Small intestine (tissue), 7 donors: ENCODE data around the gene KLK4. TPM values are rescaled to one million over a fixed set of nuclear protein-coding genes. Genes with fewer than 3 reads are reported as not detected.

ENCODE experiments used
- DNase-seq, 2 donors: peaks; one replicate each; pipeline versions ENCODE4 v3.0.0 to v3.0.0-alpha.2; 2013
- FAIRE-seq: peaks from 2 replicates; lab custom pipeline; 2012; peaks lifted over from hg19 to GRCh38; lab: Jason Lieb, UNC
- H3K27ac ChIP-seq, 3 donors: one replicate each; pipeline ENCODE4 v1.5.1; 2013; ENCODE audit warnings: low read length in 2 of 3, mild to moderate bottlenecking in 2 of 3, control low read depth in 1 of 3, inconsistent platforms in 1 of 3, low read depth in 1 of 3, moderate library complexity in 1 of 3
- H3K27me3 ChIP-seq, 3 donors: one replicate each; pipeline ENCODE4 v1.6.1; 2013; ENCODE audit warnings: low read length in 3 of 3, inconsistent platforms in 1 of 3; ENCODE audit not compliant: control insufficient read depth in 3 of 3, insufficient read depth in 3 of 3
- H3K36me3 ChIP-seq, 3 donors: one replicate each; pipeline ENCODE4 v1.6.1; 2013; ENCODE audit warnings: low read length in 3 of 3, inconsistent platforms in 1 of 3, low read depth in 1 of 3, mild to moderate bottlenecking in 1 of 3, moderate library complexity in 1 of 3; ENCODE audit not compliant: control insufficient read depth in 3 of 3, insufficient read depth in 2 of 3
- H3K4me1 ChIP-seq, 3 donors: one replicate each; pipeline ENCODE4 v1.6.1; 2013; ENCODE audit warnings: low read length in 2 of 3, inconsistent platforms in 1 of 3, low read depth in 1 of 3, mild to moderate bottlenecking in 1 of 3, moderate library complexity in 1 of 3; ENCODE audit not compliant: control insufficient read depth in 3 of 3, insufficient read depth in 2 of 3
- H3K4me3 ChIP-seq, 3 donors: one replicate each; pipeline ENCODE4 v1.5.1; 2013; ENCODE audit warnings: low read length in 3 of 3, control low read depth in 1 of 3, inconsistent platforms in 1 of 3, low read depth in 1 of 3, mild to moderate bottlenecking in 1 of 3, moderate library complexity in 1 of 3
- H3K9me3 ChIP-seq, 2 donors: one replicate each; pipeline ENCODE4 v1.6.1; 2013; ENCODE audit warnings: low read depth in 1 of 2, low read length in 1 of 2; ENCODE audit not compliant: control insufficient read depth in 2 of 2, insufficient read depth in 1 of 2
- WGBS, 3 donors: extraction: QIAGEN DNeasy Blood & Tissue Kit; methylation state at CpG; one replicate each; pipeline ENCODE4 v1.1.7; 2013; 5-methylcytosine and 5-hydroxymethylcytosine counted together
- polyA plus RNA-seq, 4 donors: library from polyadenylated mRNA; stranded (reverse) in 3 of 4; unstranded in 1 of 4; fragments of 200-250 nt in 3 of 4; fragments of 120-200 nt in 1 of 4; gene quantifications; one replicate each; pipeline versions ENCODE4 v1.2.1 to v1.2.3, GENCODE V29; 2013
- donor health status: healthy with polysubstance abuse.
- donor health status: control.
- donor health status: control.
- donor health status: Bipolar disorder and iron deficiency.
- donor health status: healthy.

Gene KLK4
- polyA plus RNA-seq, 4 donors = not detected

DNA sequence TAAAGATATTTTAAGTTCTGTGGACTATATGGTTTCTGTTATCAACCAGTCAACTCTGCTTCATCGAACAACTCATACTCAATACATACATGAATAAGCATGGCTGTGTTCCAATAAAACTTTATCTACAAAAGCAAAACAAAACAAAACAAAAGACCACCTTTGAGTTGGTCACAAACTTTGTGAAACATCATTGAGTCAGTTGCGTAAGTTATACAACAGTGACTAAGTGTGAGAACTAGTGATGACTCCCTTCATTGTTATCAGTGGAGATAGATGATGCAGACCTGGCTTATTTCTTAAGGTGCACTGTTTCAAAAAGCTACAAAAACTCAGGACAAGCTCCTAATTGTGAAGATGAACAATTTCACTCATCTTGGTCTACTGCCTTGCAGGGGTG, 14.5 kb upstream of the KLK4 start:
- Histone ChIP-seq H3K4me3 (no peak overlapping the region), H3K27me3 (peaks cover 0 to 3% (median 0%) of the 10 kb centered on the region in 3 donors), H3K4me1 (no peaks in the 10 kb centered on the region), H3K36me3 (no peaks in the 10 kb centered on the region), H3K27ac (no peak overlapping the region), H3K9me3 (no peaks in the 10 kb centered on the region)
- 64 to 86% (median 72%) methylated on average over 2 of the region's 2 CpGs for WGBS, 3 donors
- DNase-seq (no peak), FAIRE-seq (no peak)

DNA sequence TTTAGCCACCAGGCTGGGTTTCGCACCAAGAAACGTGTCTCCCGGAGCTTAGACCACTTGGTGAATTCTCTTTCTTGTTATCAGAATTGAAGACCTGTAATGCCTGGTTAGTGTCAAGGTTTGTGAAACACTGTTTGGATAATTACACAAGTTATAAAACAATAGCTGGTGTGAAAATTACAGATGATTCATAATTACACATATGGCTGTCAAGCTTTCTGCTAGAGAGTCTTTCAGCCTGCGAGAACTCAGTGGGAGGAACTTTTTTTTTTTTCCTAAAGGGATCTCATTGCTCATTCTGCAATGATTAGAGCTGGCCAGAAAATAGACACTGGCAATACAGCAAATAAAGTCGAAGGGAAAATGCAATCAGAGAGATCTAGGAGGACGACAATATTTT, 13.4 kb upstream of the KLK4 start:
- DNase-seq (no peak), FAIRE-seq (no peak)
- Histone ChIP-seq H3K4me3 (no peak overlapping the region), H3K27ac (no peak overlapping the region), H3K36me3 (no peaks in the 10 kb centered on the region), H3K4me1 (no peaks in the 10 kb centered on the region), H3K27me3 (peaks cover 0 to 3% (median 1%) of the 10 kb centered on the region in 3 donors), H3K9me3 (no peaks in the 10 kb centered on the region)
- 62 to 68% (median 62%) methylated on average over 6 of the region's 6 CpGs for WGBS, 3 donors

DNA sequence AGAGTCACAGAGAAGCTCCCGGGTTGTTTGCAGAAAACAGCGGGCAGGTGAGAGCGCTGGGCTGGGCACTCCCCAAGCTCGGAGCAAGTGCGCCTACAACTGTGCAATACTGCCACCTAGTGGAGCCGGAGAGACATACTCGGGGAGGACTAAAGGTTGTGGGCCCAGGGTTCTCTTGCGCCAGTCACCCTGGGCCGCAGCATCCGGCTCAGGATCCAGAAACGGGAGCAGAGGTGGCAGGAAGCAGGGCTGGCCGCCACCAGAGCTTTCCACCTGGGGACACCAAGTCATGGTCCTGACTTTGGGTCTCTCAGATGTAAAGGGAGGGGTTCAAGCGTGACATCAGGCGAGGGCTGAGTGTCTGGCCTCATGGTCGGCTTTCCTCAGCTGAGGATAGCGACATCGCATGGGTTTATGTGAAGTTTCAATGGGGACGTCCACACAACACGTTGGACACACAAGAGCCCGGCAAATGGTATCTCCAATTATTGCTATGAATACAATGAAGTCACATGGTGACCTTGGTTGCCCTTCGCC, 11.2 kb upstream of the KLK4 start:
- FAIRE-seq (no peak), DNase-seq (peak; percentile 84 to 87)
- Histone ChIP-seq H3K4me1 (no peaks in the 10 kb centered on the region), H3K4me3 (no peak overlapping the region), H3K27ac (no peak overlapping the region), H3K9me3 (no peaks in the 10 kb centered on the region), H3K36me3 (no peaks in the 10 kb centered on the region), H3K27me3 (peaks cover 0 to 4% (median 3%) of the 10 kb centered on the region in 3 donors)
- 24 to 33% (median 30%) methylated on average over 21 of the region's 21 CpGs for WGBS, 3 donors

DNA sequence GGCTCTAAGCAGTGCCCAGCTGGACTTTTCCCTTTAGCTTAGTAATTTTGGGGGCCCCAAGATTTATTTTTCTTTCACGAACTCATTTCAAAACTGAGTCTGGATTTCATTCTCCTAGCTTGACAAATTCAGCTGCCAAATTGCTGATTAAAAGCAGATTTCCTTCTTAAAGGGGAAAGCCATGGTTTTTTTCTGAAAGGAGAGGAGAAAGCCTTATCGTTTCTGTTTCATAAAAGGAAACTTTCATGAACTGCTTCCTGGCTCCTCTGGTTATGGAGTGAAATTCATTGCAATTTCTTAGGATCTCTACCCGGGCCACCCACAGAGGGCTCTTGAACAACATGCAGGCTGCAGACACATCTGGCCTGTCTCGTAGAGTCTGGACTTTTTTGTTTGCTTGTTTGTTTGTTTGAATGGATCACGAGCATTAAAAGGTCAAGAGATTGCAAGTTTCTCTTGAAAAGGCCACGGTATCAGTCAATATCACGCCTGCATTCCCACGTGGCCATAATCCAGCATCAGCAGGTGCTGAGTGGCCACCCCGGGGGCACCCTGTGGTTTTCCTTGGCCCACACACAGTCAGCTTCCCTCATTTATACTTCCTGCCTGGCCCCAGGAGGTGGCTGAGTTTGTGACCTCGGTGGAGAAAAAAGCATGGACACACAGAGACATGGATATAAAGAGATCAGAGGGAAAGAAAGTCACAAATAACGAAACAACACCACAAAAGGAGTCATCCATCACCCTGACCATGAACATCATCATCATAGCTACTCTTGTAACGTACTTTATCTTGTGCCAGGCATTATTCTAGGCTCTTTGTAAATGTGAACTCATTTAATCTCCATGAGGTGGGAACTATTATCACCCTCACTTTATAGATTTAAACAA, 10.5 kb upstream of the KLK4 start:
- Histone ChIP-seq H3K4me3 (no peak overlapping the region), H3K4me1 (no peaks in the 10 kb centered on the region), H3K36me3 (no peaks in the 10 kb centered on the region), H3K27me3 (peaks cover 0 to 4% (median 3%) of the 10 kb centered on the region in 3 donors), H3K9me3 (no peaks in the 10 kb centered on the region), H3K27ac (no peak overlapping the region)
- FAIRE-seq (no peak), DNase-seq (no peak)
- 2 to 5% (median 4%) methylated on average over 12 of the region's 12 CpGs for WGBS, 3 donors

DNA sequence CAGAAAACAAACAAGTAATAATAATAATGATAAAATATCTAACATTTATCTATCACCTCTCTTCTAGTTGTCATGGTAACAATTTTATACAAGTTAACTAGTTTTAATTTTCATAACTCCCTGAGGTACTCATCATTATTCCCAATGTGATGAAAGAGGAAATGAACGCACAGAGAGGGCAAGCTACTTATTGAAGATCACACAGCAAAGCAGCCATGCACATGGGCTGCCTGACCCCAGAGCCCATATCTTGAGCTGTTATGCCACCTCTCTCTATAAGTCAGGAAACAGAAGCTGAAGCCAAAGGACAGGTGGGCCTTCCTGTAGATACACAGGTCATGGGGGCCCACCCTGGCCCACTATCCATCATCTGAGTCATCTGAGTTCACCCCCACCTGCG, 4.9 kb upstream of the KLK4 start:
- Histone ChIP-seq H3K4me3 (no peak overlapping the region), H3K27me3 (peaks cover 4 to 19% (median 17%) of the 10 kb centered on the region in 3 donors), H3K9me3 (no peaks in the 10 kb centered on the region), H3K36me3 (no peaks in the 10 kb centered on the region), H3K27ac (no peak overlapping the region), H3K4me1 (no peaks in the 10 kb centered on the region)
- DNase-seq (no peak), FAIRE-seq (no peak)
- 73 to 84% (median 78%) methylated on average over 2 of the region's 2 CpGs for WGBS, 3 donors

DNA sequence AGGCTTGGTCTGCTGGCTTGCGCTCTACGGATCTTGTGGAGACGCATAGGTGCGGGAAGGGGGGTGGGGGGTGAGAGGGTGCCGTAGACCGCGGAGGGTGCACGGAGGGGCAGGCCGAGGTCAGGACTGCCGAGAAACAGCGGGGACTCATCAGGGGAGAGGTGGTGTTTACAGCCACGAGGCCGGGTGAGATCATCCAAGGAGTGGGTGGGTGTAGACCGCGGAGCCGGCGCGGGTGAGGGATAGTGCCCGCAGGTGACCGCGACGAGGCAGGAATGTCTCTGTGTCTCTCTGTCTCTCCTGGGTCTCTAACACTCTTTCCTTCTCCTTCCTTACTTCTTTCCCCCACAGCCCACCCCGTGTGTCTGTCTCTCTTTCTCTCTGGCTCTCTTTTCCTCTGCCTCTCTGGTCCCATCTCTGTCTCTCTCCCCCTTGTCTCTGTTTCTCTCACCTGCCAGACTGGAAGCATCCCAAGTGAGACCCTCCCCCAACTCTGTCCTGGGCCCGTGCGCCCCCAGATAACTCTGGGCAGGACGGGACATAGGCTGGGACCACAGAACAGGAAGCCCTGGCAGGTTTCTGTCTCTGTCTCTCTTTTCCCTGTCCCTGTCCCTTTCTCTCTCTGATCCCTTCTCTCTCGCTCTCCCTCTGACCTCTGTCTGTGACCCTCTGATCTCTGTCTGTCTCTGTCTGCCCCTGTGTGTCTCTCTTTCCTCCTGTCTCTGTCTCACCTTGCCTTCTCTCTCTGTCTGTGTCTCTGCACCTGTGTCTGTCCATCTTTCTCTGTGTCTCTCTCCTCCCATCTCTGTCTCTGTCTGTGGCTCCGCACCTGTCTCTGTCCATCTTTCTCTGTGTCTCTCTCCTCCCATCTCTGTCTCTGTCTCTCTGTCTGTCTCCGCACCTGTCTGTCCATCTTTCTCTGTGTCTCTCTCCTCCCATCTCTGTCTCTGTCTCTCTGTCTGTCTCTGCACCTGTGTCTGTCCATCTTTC, 1.8 kb upstream of the KLK4 start:
- Histone ChIP-seq H3K9me3 (no peaks in the 10 kb centered on the region), H3K36me3 (no peaks in the 10 kb centered on the region), H3K4me1 (peaks cover 0 to 2% (median 0%) of the 10 kb centered on the region in 3 donors), H3K27ac (no peak overlapping the region), H3K27me3 (peaks cover 7 to 48% (median 34%) of the 10 kb centered on the region in 3 donors), H3K4me3 (no peak overlapping the region)
- no peak for DNase-seq
- WGBS, 3 donors = 9 to 11% (median 10%) methylated on average over 20 to 29 of the region's 29 CpGs
- FAIRE-seq = no peak

DNA sequence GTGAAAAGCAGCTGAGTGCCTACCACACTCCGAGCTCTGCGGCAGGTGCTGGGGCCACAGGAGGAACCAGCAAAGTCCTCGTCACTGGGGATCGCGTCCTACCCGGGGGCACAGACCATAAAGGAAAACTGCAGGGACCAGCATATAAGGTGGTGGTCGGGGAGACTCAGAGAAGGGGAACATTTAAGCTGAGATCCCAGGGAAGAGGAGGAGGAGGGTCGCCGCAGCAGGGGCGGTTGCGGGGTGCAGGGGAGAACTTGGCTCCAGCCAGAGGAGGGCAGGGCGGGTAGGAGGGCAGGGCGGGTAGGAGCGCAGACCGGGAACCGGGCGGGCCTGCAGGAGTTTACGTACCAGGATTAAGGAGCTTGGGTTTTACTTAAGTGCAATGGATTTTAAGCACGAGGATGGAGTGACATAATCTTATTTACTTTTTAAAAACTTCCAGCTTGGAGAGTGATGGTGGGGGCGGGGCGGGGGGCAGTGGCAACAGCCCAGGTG, 956 bp upstream of the KLK4 start:
- H3K27ac ChIP-seq = no peak overlapping the region
- H3K27me3 ChIP-seq = peaks cover 7 to 50% (median 37%) of the 10 kb centered on the region in 3 donors
- FAIRE-seq (no peak), DNase-seq (no peak)
- H3K9me3 ChIP-seq = no peaks in the 10 kb centered on the region
- WGBS, 3 donors = 12 to 20% (median 18%) methylated on average over 21 of the region's 21 CpGs
- peaks cover 0 to 2% (median 0%) of the 10 kb centered on the region in 3 donors for H3K4me1 ChIP-seq
- H3K36me3 ChIP-seq = no peaks in the 10 kb centered on the region
- H3K4me3 ChIP-seq = no peak overlapping the region

DNA sequence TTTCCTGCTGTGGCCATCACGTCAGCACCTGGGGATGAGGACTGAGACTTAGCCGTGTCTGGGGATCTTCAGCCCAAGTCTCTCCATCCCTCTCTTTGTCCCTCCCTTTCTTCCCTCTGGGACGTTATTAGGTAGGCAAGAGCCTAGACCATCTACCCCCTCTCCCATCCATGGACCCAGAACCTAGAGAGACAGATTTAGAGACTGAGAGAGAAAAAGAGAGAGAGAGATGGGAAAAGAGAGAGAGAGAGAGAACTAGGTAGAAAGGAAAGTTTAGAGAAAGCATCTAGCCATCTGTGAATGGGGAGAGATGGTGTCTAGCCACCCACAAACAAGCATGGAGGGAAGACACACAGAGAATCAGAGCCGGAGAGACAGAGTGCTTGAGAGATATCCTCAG, 473 bp downstream of the KLK4 start:
- Histone ChIP-seq H3K4me1 (peaks cover 0 to 2% (median 0%) of the 10 kb centered on the region in 3 donors), H3K36me3 (no peaks in the 10 kb centered on the region), H3K27ac (no peak overlapping the region), H3K9me3 (no peaks in the 10 kb centered on the region), H3K27me3 (peaks cover 7 to 50% (median 34%) of the 10 kb centered on the region in 3 donors), H3K4me3 (no peak overlapping the region)
- 34 to 62% (median 50%) methylated on average over 3 to 4 of the region's 4 CpGs for WGBS, 3 donors
- no peak for DNase-seq
- FAIRE-seq = no peak
